Left renal cortex interstitium (tissue), 4 donors: ENCODE results near the gene SRGAP2. TPM values are rescaled to one million over a fixed set of nuclear protein-coding genes. Genes with fewer than 3 reads are reported as not detected.
"Not testable (repeated sequence)": the region's sequence is repeated elsewhere in the genome, so short reads cannot be mapped to it uniquely, and the experiment has no call there.

Experiments used
- DNase-seq, 4 donors: peaks; one replicate each; pipeline ENCODE4 v3.0.0-alpha.2; 2013; ENCODE audit warnings: low read depth in 4 of 4, low spot score in 2 of 4, missing footprints in 1 of 4
- polyA plus RNA-seq, 4 donors: library from polyadenylated mRNA; unstranded; fragments of 120-200 nt; gene quantifications; one replicate each; pipeline ENCODE4 v1.2.1, GENCODE V29; 2013; ENCODE audit not compliant: insufficient read length in 4 of 4

Gene SRGAP2
- 10 to 100 TPM; 43.3 to 74.3 (median 56.7) TPM for polyA plus RNA-seq

DNA sequence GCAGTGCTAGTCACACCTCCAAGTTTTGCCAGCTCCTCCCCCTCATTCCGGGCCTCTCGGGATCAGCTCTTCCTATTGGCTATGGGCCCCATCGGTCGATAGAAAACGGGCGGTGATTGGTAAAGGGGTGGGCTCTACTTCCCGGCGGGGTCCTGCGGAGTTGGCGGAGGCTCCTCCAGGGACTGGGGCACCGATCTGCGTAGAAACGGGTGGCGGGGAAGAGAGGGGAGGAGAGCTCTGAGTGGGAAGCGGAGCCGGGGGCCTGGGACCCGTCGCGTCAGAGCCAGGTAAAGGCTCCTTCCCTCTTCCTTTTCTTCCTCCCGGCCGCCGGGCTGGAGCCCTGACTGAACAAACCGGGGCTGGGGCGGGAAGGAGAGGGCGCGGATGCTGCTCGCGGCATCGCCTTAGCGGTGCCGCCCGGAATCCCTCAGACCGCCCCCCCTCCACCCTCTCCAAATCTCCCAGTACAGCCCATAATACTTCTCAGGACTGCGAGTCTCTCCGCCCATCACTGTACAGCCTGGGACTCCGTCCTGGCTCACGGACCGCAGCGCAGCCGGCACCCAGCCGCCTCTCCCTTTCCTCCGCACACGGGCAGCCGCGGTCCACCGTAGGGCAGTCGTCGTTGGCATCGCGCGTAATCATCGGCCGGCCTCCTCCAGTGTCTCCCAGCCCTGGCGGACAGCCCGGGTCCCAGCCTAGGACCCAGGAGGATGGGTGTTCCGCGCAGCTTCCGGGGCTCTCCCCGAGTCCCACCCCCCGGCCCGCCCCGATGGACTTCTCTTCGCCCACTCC lies at the start of gene SRGAP2:
SRGAP2 (plus strand) TSS at position 178 of the 795 bp plus-strand sequence. CDS start 2,430 bp downstream, outside the sequence.
- peak in 2 of 4 donors; percentile 11 to 31 for DNase-seq

GRCh38 chr1:206167350-206168029 lies 35.9 kb upstream of the SRGAP2 start:
- DNase-seq = not testable (repeated sequence)

DNA sequence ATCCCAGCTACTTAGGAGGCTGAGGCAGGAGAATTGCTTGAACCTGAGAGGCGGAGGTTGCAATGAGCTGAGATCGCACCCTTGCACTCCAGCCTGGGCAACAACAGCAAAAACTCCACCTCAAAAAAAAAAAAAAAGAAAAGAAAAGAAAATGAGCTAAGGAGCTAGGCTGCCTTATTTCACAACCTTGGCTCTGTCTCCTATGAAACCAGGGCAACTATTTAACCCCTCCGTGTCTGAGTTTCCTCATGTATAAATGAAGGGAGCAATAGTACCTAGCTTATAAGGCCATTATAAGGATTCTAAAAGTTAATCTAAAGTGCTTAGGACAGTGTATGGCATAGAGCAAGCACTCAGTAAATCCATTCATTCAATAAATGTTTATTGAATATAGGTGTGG lies 33.5 kb upstream of the SRGAP2 start:
- DNase-seq = not testable (repeated sequence)

DNA sequence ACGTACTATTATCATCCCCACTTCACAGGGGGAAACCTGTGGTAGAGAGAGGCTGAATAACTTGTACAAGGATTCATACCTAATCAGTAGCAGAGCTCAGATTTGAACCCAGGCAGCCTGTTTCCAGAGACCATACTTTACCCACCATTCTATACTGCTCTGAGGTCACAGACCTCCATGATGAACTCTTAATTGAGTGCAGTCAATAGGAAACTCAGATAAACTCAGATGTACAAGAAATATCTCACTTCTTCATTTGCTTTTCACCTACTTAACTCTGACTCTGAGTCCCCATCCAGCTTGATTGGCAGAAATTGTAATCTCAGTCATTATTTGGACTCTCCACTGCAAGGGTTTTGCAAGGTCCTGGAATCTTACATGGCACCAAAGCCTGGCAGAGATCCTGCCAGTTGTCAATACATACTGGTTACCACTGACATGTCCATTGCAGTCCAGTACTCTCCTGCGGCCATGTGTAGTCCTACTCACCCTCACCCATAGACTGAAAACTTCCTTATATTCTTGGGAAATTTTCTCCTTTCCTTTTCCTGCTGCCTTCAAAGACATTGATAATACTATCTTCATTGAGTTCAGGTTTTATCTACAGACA lies 30.1 kb upstream of the SRGAP2 start:
- DNase-seq = not testable (repeated sequence)

DNA sequence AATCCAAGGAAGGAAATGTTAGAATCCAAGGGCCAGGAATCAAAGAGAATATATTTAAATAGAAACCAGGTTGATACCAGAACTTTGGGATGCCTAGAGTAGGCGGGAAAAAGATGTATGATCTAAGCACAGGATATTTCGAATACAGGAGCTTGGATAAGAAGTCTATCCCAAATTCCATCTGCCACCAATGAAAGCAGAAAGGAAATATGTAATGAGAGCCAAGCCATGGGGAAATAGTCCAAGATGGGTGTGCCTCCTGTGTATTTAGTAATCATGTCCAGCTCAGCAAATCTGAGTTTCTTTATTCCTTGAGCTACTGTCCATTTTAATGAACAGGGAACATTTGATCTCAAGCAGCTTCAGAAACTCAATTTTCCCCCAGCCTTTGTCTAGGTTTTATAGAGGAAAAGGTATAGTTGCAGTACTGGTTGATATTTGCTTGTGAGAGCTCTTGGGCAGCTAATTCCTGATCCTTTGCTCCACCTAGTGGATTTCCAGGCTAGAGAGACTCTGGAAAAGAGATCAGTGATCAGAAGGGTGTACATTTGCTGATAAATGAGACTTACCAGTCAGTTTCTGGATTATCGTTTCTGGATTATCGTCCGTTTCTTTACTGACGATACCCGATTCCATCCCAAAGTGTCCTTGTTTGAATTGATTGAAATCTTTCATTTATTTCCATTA lies 29.0 kb upstream of the SRGAP2 start:
- DNase-seq = not testable (repeated sequence)

GRCh38 chr1:206175459-206176113 lies 27.8 kb upstream of the SRGAP2 start:
- DNase-seq = not testable (repeated sequence)

DNA sequence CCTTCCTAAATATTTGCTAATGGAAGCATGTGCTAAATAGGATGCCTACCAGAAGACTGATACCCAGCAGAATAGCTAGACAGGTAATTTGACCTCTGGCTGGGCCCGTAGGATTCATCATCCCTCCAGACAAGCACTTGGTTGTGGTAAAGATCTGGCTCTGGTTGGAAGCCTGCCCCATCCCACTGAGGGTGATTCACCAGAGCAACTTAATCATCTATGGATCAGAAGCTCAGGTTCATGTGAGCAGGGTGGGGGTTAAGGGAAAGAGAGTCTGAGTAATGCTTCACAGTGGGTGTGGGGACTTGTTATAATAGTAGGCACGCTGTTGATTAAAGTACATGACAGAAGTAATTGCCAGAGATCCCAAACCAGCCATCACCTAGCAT lies 27.2 kb upstream of the SRGAP2 start:
- not testable (repeated sequence) for DNase-seq

GRCh38 chr1:206178061-206178989 lies 25.0 kb upstream of the SRGAP2 start:
- not testable (repeated sequence) for DNase-seq

DNA sequence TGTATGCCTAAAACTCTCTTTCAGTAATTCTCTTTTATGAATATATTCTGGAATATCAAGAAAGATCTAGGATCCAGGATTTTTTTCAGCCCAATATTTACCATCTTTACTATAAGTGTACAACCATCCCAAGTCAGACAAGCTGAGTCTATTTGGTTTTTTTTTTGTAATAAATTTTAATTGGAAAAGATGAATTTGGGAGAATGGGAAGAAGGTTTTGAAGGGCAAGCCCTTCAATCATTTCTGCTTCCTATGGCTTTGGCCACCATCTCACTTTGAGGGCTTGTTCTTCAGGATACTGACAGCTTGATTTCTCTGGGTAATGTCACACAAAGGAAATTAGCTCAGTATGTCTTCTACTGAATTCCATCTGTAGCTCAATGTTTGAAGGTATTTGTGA lies 23.7 kb upstream of the SRGAP2 start:
- not testable (repeated sequence) for DNase-seq

DNA sequence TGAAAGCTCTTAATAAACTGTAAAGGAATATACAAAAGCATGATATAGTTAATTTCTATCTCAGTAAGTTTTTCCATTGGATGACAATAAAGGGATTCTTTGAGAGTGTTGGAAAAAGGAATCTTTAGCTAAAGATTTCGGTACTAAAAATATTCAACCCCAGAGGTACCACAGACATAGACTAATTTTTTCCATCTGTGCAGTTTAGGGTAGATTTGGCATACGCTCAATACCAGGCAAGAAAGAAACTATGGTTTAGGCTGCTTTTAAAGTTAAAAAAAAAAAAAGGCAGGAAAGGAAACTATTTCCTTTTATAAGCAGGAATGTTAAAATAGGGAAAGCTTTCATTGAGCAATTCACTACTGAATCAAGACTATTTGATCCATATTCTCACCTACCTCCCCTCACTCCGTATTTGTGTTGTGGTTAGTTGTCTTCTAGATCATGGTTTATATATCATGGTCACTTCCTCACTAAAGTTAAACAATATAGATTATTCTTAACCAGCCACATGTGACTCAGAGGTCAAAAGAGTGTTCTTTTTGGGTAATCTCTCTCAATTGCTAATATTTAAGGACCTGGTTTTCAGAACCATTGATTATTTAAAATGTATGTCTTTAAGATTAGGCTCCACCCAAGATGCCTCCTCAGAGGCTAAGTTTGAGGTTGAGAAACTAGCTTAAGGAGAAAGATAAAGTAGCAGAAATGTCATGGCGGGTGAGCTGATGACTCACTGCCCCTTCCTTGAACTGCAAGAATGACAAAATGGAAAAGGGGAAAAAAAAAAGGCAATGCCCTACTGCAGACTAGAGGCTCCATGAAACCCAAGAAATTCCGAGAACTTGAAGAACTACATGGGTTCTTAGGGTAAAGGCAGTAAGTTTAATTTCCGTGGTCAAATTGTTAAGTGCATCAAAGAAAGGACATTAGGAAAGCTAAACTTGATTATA lies 20.7 kb upstream of the SRGAP2 start:
- not testable (repeated sequence) for DNase-seq

- DNase-seq = not testable (repeated sequence)
Measured at GRCh38 chr1:206183788-206184187, 19.6 kb upstream of the SRGAP2 start.

DNA sequence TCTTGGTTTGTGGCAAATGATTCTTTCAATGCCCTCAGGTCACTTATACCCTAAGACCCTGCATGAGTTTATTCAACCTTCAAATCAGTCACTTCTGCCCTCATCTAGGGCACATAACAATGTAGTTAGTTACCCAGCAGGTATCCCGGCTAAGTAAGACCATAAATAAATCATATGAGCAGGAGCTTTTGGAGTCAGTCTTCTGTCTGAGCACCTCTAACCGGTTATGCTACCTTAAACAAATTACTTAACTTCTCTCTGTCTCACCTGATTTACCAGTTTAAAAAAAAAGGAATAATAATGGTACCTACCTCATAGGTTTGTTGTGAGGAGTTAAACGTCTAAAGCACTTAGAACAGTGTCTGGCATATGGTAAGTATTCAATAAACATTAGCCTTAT lies 17.6 kb upstream of the SRGAP2 start:
- DNase-seq = not testable (repeated sequence)

DNA sequence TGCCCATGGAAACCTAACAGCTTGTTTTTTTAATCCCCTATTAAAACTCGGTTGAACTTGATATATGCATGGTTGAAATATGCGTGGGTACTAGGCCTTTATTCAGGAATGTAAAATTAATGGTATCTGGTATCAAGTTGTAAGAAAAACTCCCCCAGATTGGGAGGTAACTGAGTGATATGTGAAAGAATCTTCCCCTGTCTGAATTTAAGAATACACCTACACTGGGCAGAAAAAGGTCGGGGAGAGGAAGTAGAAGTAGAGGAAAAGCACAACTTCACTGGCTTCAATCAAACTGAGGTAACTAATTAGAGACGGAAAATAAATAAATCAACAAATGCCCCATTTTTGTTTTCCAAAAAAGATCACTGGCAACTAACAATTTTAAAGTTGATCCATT lies 16.5 kb upstream of the SRGAP2 start:
- DNase-seq = not testable (repeated sequence)

DNA sequence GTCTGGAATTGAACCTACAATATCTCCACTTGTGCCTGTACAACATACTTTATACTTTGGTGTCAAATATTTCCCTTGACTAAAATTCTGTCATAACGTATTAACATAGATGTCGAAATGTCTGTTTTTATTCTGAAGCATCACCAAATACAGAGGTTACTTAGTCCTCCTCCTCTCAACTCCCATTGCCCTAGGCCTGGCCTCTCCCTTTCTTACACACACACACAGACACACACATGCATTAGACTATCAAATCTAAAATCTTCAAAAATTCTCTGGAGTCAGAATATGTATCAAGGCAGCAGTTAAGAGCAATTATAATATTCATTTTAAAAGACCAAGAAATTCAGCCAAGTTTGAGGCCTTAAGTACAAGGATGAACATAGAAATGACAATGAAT lies 8.2 kb upstream of the SRGAP2 start:
- not testable (repeated sequence) for DNase-seq

- DNase-seq = not testable (repeated sequence)
Measured at GRCh38 chr1:206196748-206197424, 6.5 kb upstream of the SRGAP2 start.

- peak; percentile 83 to 96 (median 94) for DNase-seq
Measured at GRCh38 chr1:206202789-206203363, 465 bp upstream of the SRGAP2 start, which contains the start of gene FAM72A. Gene FAM72A (minus strand): TSS chr1:206202839. CDS start chr1:206202025, 814 bp downstream.

DNA sequence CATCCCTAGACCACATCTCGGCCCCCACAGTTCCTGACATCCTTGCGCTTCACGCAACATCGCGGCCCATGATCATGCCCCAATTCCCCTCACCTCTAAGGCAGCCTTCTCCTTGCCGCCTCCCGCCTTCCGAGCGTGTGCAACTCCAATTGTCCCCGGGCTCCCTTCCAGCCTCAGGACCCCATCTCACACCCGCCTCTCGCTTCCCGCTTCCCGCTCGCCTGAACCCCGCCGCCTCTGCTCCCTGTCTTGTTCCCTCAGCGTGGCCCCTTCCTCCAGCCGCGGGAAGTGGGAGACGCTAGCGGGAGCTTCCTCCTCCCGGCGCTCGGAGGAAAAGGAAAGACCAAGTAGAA lies 794 bp downstream of the SRGAP2 start:
- DNase-seq = not testable (repeated sequence)
